ENCODE measurements around the gene LYZ. TPM values are rescaled to one million over a fixed set of nuclear protein-coding genes. Genes with fewer than 3 reads are reported as not detected.

LYZ gene
- total RNA-seq, 1 experiment from 2014 or later: 1.3 TPM

- TF ChIP-seq YY1 (IDR thresholded peaks at IDR 0.05; ENCODE audit: extremely low read depth, insufficient replicate concordance, low read depth, low read length): no peak
- TF ChIP-seq REST (IDR thresholded peaks at IDR 0.05; ENCODE audit: low read depth): no peak
- TF ChIP-seq TCF7L2 (IDR thresholded peaks at IDR 0.05; ENCODE audit: borderline replicate concordance, extremely low read depth, insufficient read depth, insufficient read length): no peak
- no peak for TF ChIP-seq POLR2A (IDR thresholded peaks at IDR 0.05; ENCODE audit: borderline replicate concordance, extremely low read depth, insufficient read depth, insufficient read length)
These were observed 12.1 kb downstream of the LYZ start (continued) for GRCh38 chr12:69360348-69360672.

- Histone ChIP-seq H3K27me3 (ENCODE audit: insufficient read depth, low read length) (no peaks in the 10 kb centered on the region), H3K36me3 (ENCODE audit: control insufficient read depth in 1 of 2, insufficient read depth in 2 of 2, low read length in 2 of 2) (peaks cover 25 to 42% of the 10 kb centered on the region in 2 experiments), H3K27ac (ENCODE audit: low read depth, low read length) (no peak overlapping the region), H3K4me3 (replicated peaks in 1 of 2; ENCODE audit: low read depth in 1 of 2, low read length in 2 of 2) (no peak overlapping the region), H4K20me1 (ENCODE audit: insufficient read depth) (no peaks in the 10 kb centered on the region; the same call in 1 of the 2 replicates), H3K79me2 (ENCODE audit: insufficient read depth, low read length) (peaks cover 64% of the 10 kb centered on the region), H3K9ac (ENCODE audit: low read length) (no peak overlapping the region), H2AFZ (ENCODE audit: low read depth, low read length, poor library complexity, severe bottlenecking) (no peak overlapping the region), H3K9me3 (ENCODE audit: control insufficient read depth in 1 of 2, insufficient read depth in 1 of 2, low read depth in 1 of 2, low read length in 2 of 2) (no peaks in the 10 kb centered on the region), H3K9me2 (ENCODE audit: insufficient read depth) (no peaks in the 10 kb centered on the region), H3K4me2 (ENCODE audit: low read length) (no peak overlapping the region), H3K4me1 (ENCODE audit: control insufficient read depth in 1 of 2, insufficient read depth in 2 of 2, low read length in 2 of 2) (no peaks in the 10 kb centered on the region)
- no TSS peak for BruUV-seq (replicated peaks)
- TF ChIP-seq EGR1 (IDR thresholded peaks at IDR 0.05; ENCODE audit: low read depth) (no peak), JUND (IDR thresholded peaks at IDR 0.05) (no peak), SP1 (IDR thresholded peaks at IDR 0.05; ENCODE audit: low read depth) (no peak), ELF1 (IDR thresholded peaks at IDR 0.05; ENCODE audit: borderline replicate concordance, low read depth) (no peak), ATF3 (IDR thresholded peaks at IDR 0.05) (no peak), YY1 (IDR thresholded peaks at IDR 0.05; ENCODE audit: extremely low read depth, insufficient replicate concordance, low read depth, low read length) (no peak), SIN3A (IDR thresholded peaks at IDR 0.05; ENCODE audit: low read depth) (no peak), POLR2A (IDR thresholded peaks at IDR 0.05; ENCODE audit: borderline replicate concordance, extremely low read depth, insufficient read depth, insufficient read length) (no peak), EZH2phosphoT487 (IDR thresholded peaks at IDR 0.05; ENCODE audit: borderline replicate concordance) (no peak), FOSL1 (IDR thresholded peaks at IDR 0.05; ENCODE audit: low read depth) (no peak), REST (IDR thresholded peaks at IDR 0.05; ENCODE audit: low read depth) (no peak), ZNF274 (IDR thresholded peaks at IDR 0.05; ENCODE audit: low read depth, low read length) (no peak), CBX3 (IDR thresholded peaks at IDR 0.05; ENCODE audit: low read depth) (no peak), EZH2 (IDR thresholded peaks at IDR 0.05) (no peak), SRF (IDR thresholded peaks at IDR 0.05; ENCODE audit: low read depth) (no peak), RAD21 (IDR thresholded peaks at IDR 0.05; ENCODE audit: low read depth) (no peak)
- no peak for ATAC-seq
- ChIA-PET CTCF (interaction anchor here (1.3 kb wide), 1 partner anchor 204 kb away, joined by 3 read pairs; no protein-coding TSS in a partner anchor), POLR2A (no interaction called here), RAD21 (ENCODE audit: low non-redundant PET in 1 of 2, low total read pairs in 2 of 2, uncharacterized antibody in 2 of 2, unreplicated experiment in 2 of 2) (no interaction called here)
- intact Hi-C loops (cut with micrococcal nuclease): no loop called here
- no peak for DNase-seq (ENCODE audit: low read depth, low spot score)
These were observed 18.6 kb downstream of the LYZ start for GRCh38 chr12:69366796-69367195.
